HEK293 (cell line): ENCODE measurements around the gene TCTN2.

Experiments used
- BCL11B ChIP-seq: fragments of 450-650 bp; formaldehyde crosslinking; IDR thresholded peaks from 2 replicates; pipeline ENCODE4 v1.5.1; 2016; ENCODE audit warnings: low read depth, missing biosample characterization, missing genetic modification characterization
- HOXA7 ChIP-seq: sonication (generic); formaldehyde crosslinking; IDR thresholded peaks from 2 replicates; pipeline ENCODE4 v1.8.1; 2022; ENCODE audit warnings: missing genetic modification reagents, borderline replicate concordance
- KLF17 ChIP-seq: fragments of 450-650 bp; formaldehyde crosslinking; IDR thresholded peaks from 2 replicates; pipeline ENCODE4 v1.5.1; 2016; ENCODE audit warnings: missing biosample characterization, missing genetic modification characterization
- PBX3 ChIP-seq: sonication (generic); formaldehyde crosslinking; IDR thresholded peaks from 2 replicates; pipeline ENCODE4 v1.8.1; 2022; ENCODE audit warnings: mild to moderate bottlenecking, moderate library complexity, missing genetic modification reagents
- SETDB1 ChIP-seq: IDR thresholded peaks from one replicate; pipeline ENCODE4 v1.6.1; 2017; ENCODE audit warnings: mild to moderate bottlenecking, low read length, moderate library complexity, mixed read lengths; ENCODE audit not compliant: insufficient read length
- SP7 ChIP-seq: fragments of 450-650 bp; formaldehyde crosslinking; IDR thresholded peaks from 2 replicates; pipeline ENCODE4 v1.5.1; 2016; ENCODE audit warnings: missing biosample characterization, missing genetic modification characterization
- ZBTB26 ChIP-seq: fragments of 450-650 bp; formaldehyde crosslinking; optimal IDR thresholded peaks from 2 replicates; pipeline ENCODE3; 2016; ENCODE audit warnings: missing biosample characterization, mild to moderate bottlenecking, missing genetic modification characterization
- ZFP69B ChIP-seq: fragments of 450-650 bp; formaldehyde crosslinking; IDR thresholded peaks from 2 replicates; pipeline ENCODE4 v1.5.1; 2016; ENCODE audit warnings: missing biosample characterization, missing genetic modification characterization
- ZNF16 ChIP-seq: fragments of 450-650 bp; formaldehyde crosslinking; IDR thresholded peaks from 2 replicates; pipeline ENCODE4 v1.5.1; 2016; ENCODE audit warnings: low read depth, missing biosample characterization, missing genetic modification characterization
- ZNF24 ChIP-seq: fragments of 450-650 bp; formaldehyde crosslinking; IDR thresholded peaks from 2 replicates; pipeline ENCODE4 v1.5.1; 2016; ENCODE audit warnings: missing biosample characterization, missing genetic modification characterization
- ZNF324 ChIP-seq: fragments of 450-650 bp; formaldehyde crosslinking; IDR thresholded peaks from 2 replicates; pipeline ENCODE4 v1.5.1; 2016; ENCODE audit warnings: missing biosample characterization, missing genetic modification characterization
- ZNF398 ChIP-seq: fragments of 450-650 bp; formaldehyde crosslinking; IDR thresholded peaks from 2 replicates; pipeline ENCODE4 v1.5.1; 2017; ENCODE audit warnings: missing biosample characterization, missing genetic modification characterization
- ZNF529 ChIP-seq: fragments of 450-650 bp; formaldehyde crosslinking; IDR thresholded peaks from 2 replicates; pipeline ENCODE4 v1.5.1; 2017; ENCODE audit warnings: missing genetic modification characterization, missing biosample characterization; ENCODE audit not compliant: insufficient replicate concordance
- ZNF561 ChIP-seq: fragments of 450-650 bp; IDR thresholded peaks from 2 replicates; pipeline ENCODE4 v1.5.1; 2018; ENCODE audit warnings: missing biosample characterization, missing genetic modification characterization, borderline replicate concordance
- ZNF701 ChIP-seq: fragments of 450-650 bp; formaldehyde crosslinking; IDR thresholded peaks from 2 replicates; pipeline ENCODE4 v1.5.1; 2016; ENCODE audit warnings: missing biosample characterization, missing genetic modification characterization
- ZNF707 ChIP-seq: fragments of 450-650 bp; formaldehyde crosslinking; IDR thresholded peaks from 2 replicates; pipeline ENCODE4 v1.5.1; 2016; ENCODE audit warnings: missing biosample characterization, missing genetic modification characterization
- ZXDB ChIP-seq: fragments of 450-650 bp; formaldehyde crosslinking; IDR thresholded peaks from 2 replicates; pipeline ENCODE4 v1.5.1; 2016; ENCODE audit warnings: missing biosample characterization, missing genetic modification characterization
- TF ChIP-seq, protein P1 (sequence below): IDR thresholded peaks from 2 replicates; pipeline ENCODE4 v1.6.1; 2011; ENCODE audit warnings: mild to moderate bottlenecking, low read depth, low read length, borderline replicate concordance
- TF ChIP-seq, protein P2 (sequence below): fragments of 450-650 bp; formaldehyde crosslinking; IDR thresholded peaks from 2 replicates; pipeline ENCODE4 v1.5.1; 2016; ENCODE audit warnings: missing biosample characterization, missing genetic modification characterization
- TF ChIP-seq, protein P3 (sequence below): fragments of 450-650 bp; formaldehyde crosslinking; IDR thresholded peaks from 2 replicates; pipeline ENCODE4 v1.5.1; 2016; ENCODE audit warnings: missing biosample characterization, missing genetic modification characterization
- TF ChIP-seq, protein P4 (sequence below): fragments of 450-650 bp; formaldehyde crosslinking; IDR thresholded peaks from 2 replicates; pipeline ENCODE4 v1.5.1; 2016; ENCODE audit warnings: missing biosample characterization, missing genetic modification characterization
- TF ChIP-seq, protein P5 (sequence below): fragments of 450-650 bp; IDR thresholded peaks from 2 replicates; pipeline ENCODE4 v1.5.1; 2018; ENCODE audit warnings: missing biosample characterization, missing genetic modification characterization

TCTN2 gene

GRCh38 chr12:123670882-123671728, at the start of gene TCTN2 (continued):
- TF ChIP-seq ZNF561 (tag by site-specific recombination) (0 out of 2 replicates have a peak, but pooled peaks have one; percentile 36), ZNF701 (tag by site-specific recombination) (no peak), HOXA7 (CRISPR knock-in tag) (no peak), SETDB1 (no peak), ZNF24 (tag by site-specific recombination) (peak; percentile 56; the same call in 1 of the 2 replicates), KLF17 (tag by site-specific recombination) (peak; percentile 28; the same call in 1 of the 2 replicates), BCL11B (tag by site-specific recombination) (no peak), ZNF398 (tag by site-specific recombination) (no peak), ZXDB (peak; percentile 28; the same call in 1 of the 2 replicates), ZBTB26 (tag by site-specific recombination) (peak; percentile 27), ZNF529 (tag by site-specific recombination) (no peak), ZNF707 (tag by site-specific recombination) (no peak), ZFP69B (peak; percentile 69), ZNF16 (tag by site-specific recombination) (no peak), SP7 (tag by site-specific recombination) (0 out of 2 replicates have a peak, but pooled peaks have one; percentile 17), PBX3 (no peak), ZNF324 (tag by site-specific recombination) (no peak)
- TF ChIP-seq, protein P1, sequence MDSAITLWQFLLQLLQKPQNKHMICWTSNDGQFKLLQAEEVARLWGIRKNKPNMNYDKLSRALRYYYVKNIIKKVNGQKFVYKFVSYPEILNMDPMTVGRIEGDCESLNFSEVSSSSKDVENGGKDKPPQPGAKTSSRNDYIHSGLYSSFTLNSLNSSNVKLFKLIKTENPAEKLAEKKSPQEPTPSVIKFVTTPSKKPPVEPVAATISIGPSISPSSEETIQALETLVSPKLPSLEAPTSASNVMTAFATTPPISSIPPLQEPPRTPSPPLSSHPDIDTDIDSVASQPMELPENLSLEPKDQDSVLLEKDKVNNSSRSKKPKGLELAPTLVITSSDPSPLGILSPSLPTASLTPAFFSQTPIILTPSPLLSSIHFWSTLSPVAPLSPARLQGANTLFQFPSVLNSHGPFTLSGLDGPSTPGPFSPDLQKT, result no peak
- TF ChIP-seq, protein P2, sequence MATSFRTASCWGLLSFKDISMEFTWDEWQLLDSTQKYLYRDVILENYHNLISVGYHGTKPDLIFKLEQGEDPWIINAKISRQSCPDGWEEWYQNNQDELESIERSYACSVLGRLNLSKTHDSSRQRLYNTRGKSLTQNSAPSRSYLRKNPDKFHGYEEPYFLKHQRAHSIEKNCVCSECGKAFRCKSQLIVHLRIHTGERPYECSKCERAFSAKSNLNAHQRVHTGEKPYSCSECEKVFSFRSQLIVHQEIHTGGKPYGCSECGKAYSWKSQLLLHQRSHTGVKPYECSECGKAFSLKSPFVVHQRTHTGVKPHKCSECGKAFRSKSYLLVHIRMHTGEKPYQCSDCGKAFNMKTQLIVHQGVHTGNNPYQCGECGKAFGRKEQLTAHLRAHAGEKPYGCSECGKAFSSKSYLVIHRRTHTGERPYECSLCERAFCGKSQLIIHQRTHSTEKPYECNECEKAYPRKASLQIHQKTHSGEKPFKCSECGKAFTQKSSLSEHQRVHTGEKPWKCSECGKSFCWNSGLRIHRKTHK (tag by site-specific recombination), result no peak
- TF ChIP-seq, protein P3, sequence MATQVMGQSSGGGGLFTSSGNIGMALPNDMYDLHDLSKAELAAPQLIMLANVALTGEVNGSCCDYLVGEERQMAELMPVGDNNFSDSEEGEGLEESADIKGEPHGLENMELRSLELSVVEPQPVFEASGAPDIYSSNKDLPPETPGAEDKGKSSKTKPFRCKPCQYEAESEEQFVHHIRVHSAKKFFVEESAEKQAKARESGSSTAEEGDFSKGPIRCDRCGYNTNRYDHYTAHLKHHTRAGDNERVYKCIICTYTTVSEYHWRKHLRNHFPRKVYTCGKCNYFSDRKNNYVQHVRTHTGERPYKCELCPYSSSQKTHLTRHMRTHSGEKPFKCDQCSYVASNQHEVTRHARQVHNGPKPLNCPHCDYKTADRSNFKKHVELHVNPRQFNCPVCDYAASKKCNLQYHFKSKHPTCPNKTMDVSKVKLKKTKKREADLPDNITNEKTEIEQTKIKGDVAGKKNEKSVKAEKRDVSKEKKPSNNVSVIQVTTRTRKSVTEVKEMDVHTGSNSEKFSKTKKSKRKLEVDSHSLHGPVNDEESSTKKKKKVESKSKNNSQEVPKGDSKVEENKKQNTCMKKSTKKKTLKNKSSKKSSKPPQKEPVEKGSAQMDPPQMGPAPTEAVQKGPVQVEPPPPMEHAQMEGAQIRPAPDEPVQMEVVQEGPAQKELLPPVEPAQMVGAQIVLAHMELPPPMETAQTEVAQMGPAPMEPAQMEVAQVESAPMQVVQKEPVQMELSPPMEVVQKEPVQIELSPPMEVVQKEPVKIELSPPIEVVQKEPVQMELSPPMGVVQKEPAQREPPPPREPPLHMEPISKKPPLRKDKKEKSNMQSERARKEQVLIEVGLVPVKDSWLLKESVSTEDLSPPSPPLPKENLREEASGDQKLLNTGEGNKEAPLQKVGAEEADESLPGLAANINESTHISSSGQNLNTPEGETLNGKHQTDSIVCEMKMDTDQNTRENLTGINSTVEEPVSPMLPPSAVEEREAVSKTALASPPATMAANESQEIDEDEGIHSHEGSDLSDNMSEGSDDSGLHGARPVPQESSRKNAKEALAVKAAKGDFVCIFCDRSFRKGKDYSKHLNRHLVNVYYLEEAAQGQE, result no peak
- TF ChIP-seq, protein P4, sequence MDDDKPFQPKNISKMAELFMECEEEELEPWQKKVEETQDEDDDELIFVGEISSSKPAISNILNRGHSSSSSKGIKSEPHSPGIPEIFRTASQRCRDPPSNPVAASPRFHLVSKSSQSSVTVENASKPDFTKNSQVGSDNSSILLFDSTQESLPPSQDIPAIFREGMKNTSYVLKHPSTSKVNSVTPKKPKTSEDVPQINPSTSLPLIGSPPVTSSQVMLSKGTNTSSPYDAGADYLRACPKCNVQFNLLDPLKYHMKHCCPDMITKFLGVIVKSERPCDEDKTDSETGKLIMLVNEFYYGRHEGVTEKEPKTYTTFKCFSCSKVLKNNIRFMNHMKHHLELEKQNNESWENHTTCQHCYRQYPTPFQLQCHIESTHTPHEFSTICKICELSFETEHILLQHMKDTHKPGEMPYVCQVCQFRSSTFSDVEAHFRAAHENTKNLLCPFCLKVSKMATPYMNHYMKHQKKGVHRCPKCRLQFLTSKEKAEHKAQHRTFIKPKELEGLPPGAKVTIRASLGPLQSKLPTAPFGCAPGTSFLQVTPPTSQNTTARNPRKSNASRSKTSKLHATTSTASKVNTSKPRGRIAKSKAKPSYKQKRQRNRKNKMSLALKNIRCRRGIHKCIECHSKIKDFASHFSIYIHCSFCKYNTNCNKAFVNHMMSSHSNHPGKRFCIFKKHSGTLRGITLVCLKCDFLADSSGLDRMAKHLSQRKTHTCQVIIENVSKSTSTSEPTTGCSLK, result no peak
- TF ChIP-seq, protein P5, sequence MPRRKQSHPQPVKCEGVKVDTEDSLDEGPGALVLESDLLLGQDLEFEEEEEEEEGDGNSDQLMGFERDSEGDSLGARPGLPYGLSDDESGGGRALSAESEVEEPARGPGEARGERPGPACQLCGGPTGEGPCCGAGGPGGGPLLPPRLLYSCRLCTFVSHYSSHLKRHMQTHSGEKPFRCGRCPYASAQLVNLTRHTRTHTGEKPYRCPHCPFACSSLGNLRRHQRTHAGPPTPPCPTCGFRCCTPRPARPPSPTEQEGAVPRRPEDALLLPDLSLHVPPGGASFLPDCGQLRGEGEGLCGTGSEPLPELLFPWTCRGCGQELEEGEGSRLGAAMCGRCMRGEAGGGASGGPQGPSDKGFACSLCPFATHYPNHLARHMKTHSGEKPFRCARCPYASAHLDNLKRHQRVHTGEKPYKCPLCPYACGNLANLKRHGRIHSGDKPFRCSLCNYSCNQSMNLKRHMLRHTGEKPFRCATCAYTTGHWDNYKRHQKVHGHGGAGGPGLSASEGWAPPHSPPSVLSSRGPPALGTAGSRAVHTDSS (tag by site-specific recombination), result no peak
